ENCODE results near the gene GAD1. TPM values are rescaled to one million over a fixed set of nuclear protein-coding genes. Genes with fewer than 3 reads are reported as not detected.
A peak's percentile ranks its signal among the peaks of the same experiment; 100 is the strongest.

Gene GAD1
- polyA plus RNA-seq, 1 donor from 2014 or later: 56.3 TPM

DNA sequence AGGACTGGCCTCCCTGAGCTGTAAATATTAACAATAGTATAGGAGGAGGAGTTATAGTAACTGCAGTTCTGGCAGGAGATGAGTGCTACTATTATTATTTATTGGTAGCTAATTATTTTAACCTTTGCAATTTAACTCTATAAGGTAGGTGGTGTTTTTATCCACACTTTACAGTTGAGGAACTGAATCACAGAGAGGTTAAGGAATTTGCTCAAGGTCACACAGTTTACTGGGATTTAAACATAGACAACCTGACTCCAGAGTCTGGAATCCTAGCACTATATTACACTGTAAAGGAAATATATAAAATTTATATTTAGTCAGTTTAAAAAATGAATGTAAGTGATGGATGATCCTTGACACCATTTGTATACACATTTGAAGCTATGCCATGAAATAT is 44.4 kb upstream of the GAD1 start:
- no peaks in the 10 kb centered on the region for H3K36me3 ChIP-seq (ENCODE audit: insufficient read depth, low read length)
- no peak overlapping the region for H2AFZ ChIP-seq (ENCODE audit: low read depth, low read length)
- no peaks in the 10 kb centered on the region for H3K9me2 ChIP-seq (ENCODE audit: insufficient read depth, low read length)
- H3F3A ChIP-seq (ENCODE audit: insufficient read depth, low read length, poor library complexity, severe bottlenecking): no peaks in the 10 kb centered on the region
- no peaks in the 10 kb centered on the region for H3K9me3 ChIP-seq (ENCODE audit: low read length)
- H3K4me2 ChIP-seq (ENCODE audit: low read length): peak overlapping the region; percentile 43
- TF ChIP-seq EZH2 (IDR thresholded peaks at IDR 0.05; ENCODE audit: borderline replicate concordance, insufficient read depth, low read length, poor library complexity, severe bottlenecking) (no peak), TAF1 (IDR thresholded peaks at IDR 0.05; ENCODE audit: low read depth) (no peak), MXI1 (conservative IDR thresholded peaks at IDR 0.05; ENCODE audit: poor library complexity, severe bottlenecking) (no peak), POLR2AphosphoS5 (IDR thresholded peaks at IDR 0.05) (no peak), EP300 (conservative IDR thresholded peaks at IDR 0.05; ENCODE audit: poor library complexity, severe bottlenecking) (no peak), RAD21 (conservative IDR thresholded peaks at IDR 0.05) (no peak), CTCF (IDR thresholded peaks at IDR 0.05; ENCODE audit: poor library complexity, severe bottlenecking) (no peak), SMC3 (conservative IDR thresholded peaks at IDR 0.05; ENCODE audit: poor library complexity) (no peak)
- TF ChIP-seq, protein P1, sequence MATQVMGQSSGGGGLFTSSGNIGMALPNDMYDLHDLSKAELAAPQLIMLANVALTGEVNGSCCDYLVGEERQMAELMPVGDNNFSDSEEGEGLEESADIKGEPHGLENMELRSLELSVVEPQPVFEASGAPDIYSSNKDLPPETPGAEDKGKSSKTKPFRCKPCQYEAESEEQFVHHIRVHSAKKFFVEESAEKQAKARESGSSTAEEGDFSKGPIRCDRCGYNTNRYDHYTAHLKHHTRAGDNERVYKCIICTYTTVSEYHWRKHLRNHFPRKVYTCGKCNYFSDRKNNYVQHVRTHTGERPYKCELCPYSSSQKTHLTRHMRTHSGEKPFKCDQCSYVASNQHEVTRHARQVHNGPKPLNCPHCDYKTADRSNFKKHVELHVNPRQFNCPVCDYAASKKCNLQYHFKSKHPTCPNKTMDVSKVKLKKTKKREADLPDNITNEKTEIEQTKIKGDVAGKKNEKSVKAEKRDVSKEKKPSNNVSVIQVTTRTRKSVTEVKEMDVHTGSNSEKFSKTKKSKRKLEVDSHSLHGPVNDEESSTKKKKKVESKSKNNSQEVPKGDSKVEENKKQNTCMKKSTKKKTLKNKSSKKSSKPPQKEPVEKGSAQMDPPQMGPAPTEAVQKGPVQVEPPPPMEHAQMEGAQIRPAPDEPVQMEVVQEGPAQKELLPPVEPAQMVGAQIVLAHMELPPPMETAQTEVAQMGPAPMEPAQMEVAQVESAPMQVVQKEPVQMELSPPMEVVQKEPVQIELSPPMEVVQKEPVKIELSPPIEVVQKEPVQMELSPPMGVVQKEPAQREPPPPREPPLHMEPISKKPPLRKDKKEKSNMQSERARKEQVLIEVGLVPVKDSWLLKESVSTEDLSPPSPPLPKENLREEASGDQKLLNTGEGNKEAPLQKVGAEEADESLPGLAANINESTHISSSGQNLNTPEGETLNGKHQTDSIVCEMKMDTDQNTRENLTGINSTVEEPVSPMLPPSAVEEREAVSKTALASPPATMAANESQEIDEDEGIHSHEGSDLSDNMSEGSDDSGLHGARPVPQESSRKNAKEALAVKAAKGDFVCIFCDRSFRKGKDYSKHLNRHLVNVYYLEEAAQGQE (IDR thresholded peaks at IDR 0.05; ENCODE audit: borderline replicate concordance): no peak
- no peaks in the 10 kb centered on the region for H3K79me2 ChIP-seq (replicated peaks; ENCODE audit: insufficient read depth, low read length)
- no peak overlapping the region for H3K9ac ChIP-seq (ENCODE audit: low read length)
- H3K27ac ChIP-seq (ENCODE audit: low read length): no peak overlapping the region
- no peak overlapping the region for H3K4me3 ChIP-seq (ENCODE audit: low read length)
- H4K20me1 ChIP-seq (ENCODE audit: insufficient read depth): no peaks in the 10 kb centered on the region
- peaks cover 2% of the 10 kb centered on the region for H3K27me3 ChIP-seq (ENCODE audit: insufficient read depth, low read depth, low read length)

DNA sequence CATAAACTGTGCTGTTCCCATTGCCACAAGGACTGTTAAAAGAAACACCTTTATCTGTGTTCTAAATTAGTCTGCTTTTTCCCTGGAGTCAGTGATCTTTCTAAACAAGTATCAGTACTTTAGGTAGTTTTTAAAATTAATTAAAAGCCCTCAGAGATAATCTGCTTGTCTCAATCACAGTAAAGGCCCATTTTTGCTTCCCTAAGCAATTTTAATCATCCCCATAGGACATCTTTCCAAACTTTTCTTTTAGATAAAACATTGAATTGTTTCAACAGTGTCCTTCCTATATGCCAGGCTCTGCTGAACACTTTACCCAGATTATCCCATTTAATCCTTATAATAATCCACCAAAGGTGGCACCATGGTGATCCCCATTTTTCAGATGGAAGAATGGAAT is 42.6 kb upstream of the GAD1 start:
- Histone ChIP-seq H3K9ac (ENCODE audit: low read length) (no peak overlapping the region), H3K27me3 (ENCODE audit: insufficient read depth, low read depth, low read length) (peaks cover 2% of the 10 kb centered on the region), H3K79me2 (replicated peaks; ENCODE audit: insufficient read depth, low read length) (no peaks in the 10 kb centered on the region), H2AFZ (ENCODE audit: low read depth, low read length) (no peak overlapping the region), H3K9me3 (ENCODE audit: low read length) (no peaks in the 10 kb centered on the region), H3K4me3 (ENCODE audit: low read length) (no peak overlapping the region), H3K27ac (ENCODE audit: low read length) (no peak overlapping the region), H3K9me2 (ENCODE audit: insufficient read depth, low read length) (no peaks in the 10 kb centered on the region), H3K36me3 (ENCODE audit: insufficient read depth, low read length) (no peaks in the 10 kb centered on the region), H4K20me1 (ENCODE audit: insufficient read depth) (no peaks in the 10 kb centered on the region), H3K4me2 (ENCODE audit: low read length) (no peak overlapping the region), H3F3A (ENCODE audit: insufficient read depth, low read length, poor library complexity, severe bottlenecking) (no peaks in the 10 kb centered on the region)
- no peak for TF ChIP-seq MXI1 (conservative IDR thresholded peaks at IDR 0.05; ENCODE audit: poor library complexity, severe bottlenecking)

DNA sequence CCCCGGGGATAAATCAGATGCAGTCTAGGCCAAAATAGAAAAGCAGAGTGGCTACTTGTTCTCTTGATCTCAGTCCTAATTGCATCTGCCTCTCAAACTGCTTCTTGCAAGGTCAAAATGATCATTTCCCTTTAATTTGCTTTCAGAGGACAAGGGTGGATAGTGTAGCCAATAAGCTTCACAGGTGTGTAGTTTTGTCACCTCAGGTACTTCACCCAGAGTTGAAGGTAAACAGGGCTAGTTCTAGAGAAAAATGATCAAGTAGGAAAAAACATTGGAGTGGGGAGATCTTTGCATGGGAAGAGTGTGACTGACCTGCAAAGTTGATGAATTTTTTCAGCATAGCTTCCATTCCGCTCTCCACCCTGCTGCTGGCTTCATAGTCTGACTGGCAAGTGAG is 37.8 kb upstream of the GAD1 start:
- TF ChIP-seq POLR2AphosphoS5 (IDR thresholded peaks at IDR 0.05) (no peak), TAF1 (IDR thresholded peaks at IDR 0.05; ENCODE audit: low read depth) (no peak), CTCF (IDR thresholded peaks at IDR 0.05; ENCODE audit: poor library complexity, severe bottlenecking) (no peak), SMC3 (conservative IDR thresholded peaks at IDR 0.05; ENCODE audit: poor library complexity) (no peak)
- H3K27ac ChIP-seq (ENCODE audit: low read length): no peak overlapping the region
- no peak overlapping the region for H3K9ac ChIP-seq (ENCODE audit: low read length)
- no peak overlapping the region for H2AFZ ChIP-seq (ENCODE audit: low read depth, low read length)
- no peaks in the 10 kb centered on the region for H3F3A ChIP-seq (ENCODE audit: insufficient read depth, low read length, poor library complexity, severe bottlenecking)
- H3K79me2 ChIP-seq (replicated peaks; ENCODE audit: insufficient read depth, low read length): no peaks in the 10 kb centered on the region
- H3K27me3 ChIP-seq (ENCODE audit: insufficient read depth, low read depth, low read length): no peaks in the 10 kb centered on the region
- no peaks in the 10 kb centered on the region for H3K9me3 ChIP-seq (ENCODE audit: low read length)
- H3K4me2 ChIP-seq (ENCODE audit: low read length): no peak overlapping the region
- no peak overlapping the region for H3K4me3 ChIP-seq (ENCODE audit: low read length)
- no peaks in the 10 kb centered on the region for H3K36me3 ChIP-seq (ENCODE audit: insufficient read depth, low read length)
- no peaks in the 10 kb centered on the region for H3K9me2 ChIP-seq (ENCODE audit: insufficient read depth, low read length)
- no peaks in the 10 kb centered on the region for H4K20me1 ChIP-seq (ENCODE audit: insufficient read depth)
